Caco-2 (cell line): Measurements from ENCODE around the gene MICAL3. TPM values are rescaled to one million over a fixed set of nuclear protein-coding genes. Genes with fewer than 3 reads are reported as not detected.

Experiments
- BruUV-seq: library from RNA; stranded (reverse); fragments of 400-500 nt; replicated peaks from 2 replicates; lab custom pipeline; 2021; lab: Mats Ljungman, UMichigan
- CTCF ChIA-PET: fragments of 300-600 bp; sonication (Branson Sonifier 250); formaldehyde crosslinking; loops from one replicate; lab custom pipeline; 2022; ENCODE audit warnings: antibody characterized with exemption; lab: Charles Lee
- POLR2A ChIA-PET: fragments of 300-600 bp; sonication (Branson Sonifier 250); formaldehyde crosslinking; loops from one replicate; lab custom pipeline; 2022; ENCODE audit warnings: antibody characterized with exemption; lab: Charles Lee
- DNase-seq, 2 experiments: peaks; one replicate each; pipeline versions ENCODE4 v3.0.0 to v3.0.0-alpha.2; 2020 to 2022
- H3K27me3 ChIP-seq: replicated peaks from 2 replicates; pipeline ENCODE4 v1.6.0; 2011; ENCODE audit warnings: low read length; ENCODE audit not compliant: control insufficient read depth, insufficient read depth
- H3K36me3 ChIP-seq: 2 replicates; pipeline ENCODE4 v1.5.1; 2011; ENCODE audit warnings: low read length; ENCODE audit not compliant: control insufficient read depth, insufficient read depth
- H3K4me1 ChIP-seq: fragments of 250-450 bp; sonication (Bioruptor Pico); 2 replicates; pipeline ENCODE4 v1.5.1; 2020; ENCODE audit warnings: mild to moderate bottlenecking
- H3K4me3 ChIP-seq: 2 replicates; pipeline ENCODE4 v1.5.1; 2011; ENCODE audit warnings: low read depth, mild to moderate bottlenecking, control low read depth, low read length
- H3K9me3 ChIP-seq: fragments of 250-450 bp; sonication (Bioruptor Pico); 2 replicates; pipeline ENCODE4 v1.5.1; 2020; ENCODE audit warnings: mild to moderate bottlenecking, moderate library complexity
- H3K27ac Mint-ChIP-seq: one replicate; pipeline ENCODE4 v1.8.0; 2022; ENCODE audit warnings: mixed read lengths; ENCODE audit not compliant: unreplicated experiment
- H3K27me3 Mint-ChIP-seq: one replicate; pipeline ENCODE4 v1.8.0; 2022; ENCODE audit warnings: mixed read lengths; ENCODE audit not compliant: insufficient read depth, unreplicated experiment
- H3K36me3 Mint-ChIP-seq: one replicate; pipeline ENCODE4 v1.8.0; 2022; ENCODE audit warnings: mild to moderate bottlenecking, mixed read lengths; ENCODE audit not compliant: insufficient read depth, unreplicated experiment
- H3K4me1 Mint-ChIP-seq: one replicate; pipeline ENCODE4 v1.8.0; 2022; ENCODE audit warnings: low read depth, mixed read lengths; ENCODE audit not compliant: unreplicated experiment
- H3K4me3 Mint-ChIP-seq: one replicate; pipeline ENCODE4 v1.8.0; 2022; ENCODE audit warnings: mild to moderate bottlenecking, moderate library complexity, mixed read lengths; ENCODE audit not compliant: unreplicated experiment
- H3K9me3 Mint-ChIP-seq: one replicate; pipeline ENCODE4 v1.8.0; 2022; ENCODE audit warnings: mixed read lengths; ENCODE audit not compliant: unreplicated experiment
- CTCF ChIP-seq, 2 experiments: fragments of 200-600 bp in 1 of 2; IDR thresholded peaks; 1 replicate in 1 of 2; 2 replicates in 1 of 2; pipeline versions ENCODE4 v1.5.1 to v1.8.0; 2011 to 2022; ENCODE audit warnings: antibody characterized with exemption in 1 of 2, control low read depth in 1 of 2, inconsistent platforms in 1 of 2, low read depth in 1 of 2, low read length in 1 of 2, mild to moderate bottlenecking in 1 of 2, moderate library complexity in 1 of 2; ENCODE audit not compliant: insufficient read depth in 1 of 2, severe bottlenecking in 1 of 2, unreplicated experiment in 1 of 2
- intact Hi-C: fragments of 100-400 bp; cut with micrococcal nuclease; formaldehyde crosslinking; loops from one replicate; pipeline ENCODE4 v1.10.0; 2022; ENCODE audit not compliant: unreplicated experiment
- total RNA-seq: library from RNA; stranded (reverse); gene quantifications from 2 replicates; pipeline ENCODE4 v1.2.3, GENCODE V29; 2022

MICAL3 gene
- total RNA-seq, 1 experiment from 2014 or later: 65.6 TPM

GRCh38 chr22:17957204-17957603, 67.2 kb downstream of the MICAL3 start:
- no peaks in the 10 kb centered on the region for H3K27me3 Mint-ChIP-seq
- H3K4me1 ChIP-seq: peaks cover 15% of the 10 kb centered on the region
- H3K27ac Mint-ChIP-seq: no peak overlapping the region
- no peaks in the 10 kb centered on the region for H3K9me3 Mint-ChIP-seq
- no peak overlapping the region for H3K4me3 Mint-ChIP-seq
- H3K27me3 ChIP-seq: no peaks in the 10 kb centered on the region
- TF ChIP-seq CTCF (IDR thresholded peaks at IDR 0.05; ENCODE audit: insufficient read depth in 1 of 2, low read depth in 1 of 2, low read length in 1 of 2, severe bottlenecking in 1 of 2, unreplicated experiment in 1 of 2): no peak
- BruUV-seq: no TSS peak
- no peak for DNase-seq
- peaks cover 22% of the 10 kb centered on the region for H3K4me1 Mint-ChIP-seq
- H3K4me3 ChIP-seq: no peak overlapping the region
- intact Hi-C loops: no loop called here
- peaks cover 10% of the 10 kb centered on the region for H3K36me3 Mint-ChIP-seq
- 0 out of 2 replicates have a peak, but pooled peaks cover 1% of the 10 kb centered on the region for H3K36me3 ChIP-seq
- H3K9me3 ChIP-seq: no peaks in the 10 kb centered on the region
- POLR2A ChIA-PET: no interaction called here
- CTCF ChIA-PET: no interaction called here

- H3K4me3 ChIP-seq: no peak overlapping the region
- peaks cover 10% of the 10 kb centered on the region for H3K36me3 Mint-ChIP-seq
- no peaks in the 10 kb centered on the region for H3K9me3 Mint-ChIP-seq
- H3K9me3 ChIP-seq: no peaks in the 10 kb centered on the region
- intact Hi-C loops: no loop called here
- H3K4me1 ChIP-seq: peaks cover 15% of the 10 kb centered on the region
- no peaks in the 10 kb centered on the region for H3K27me3 ChIP-seq
- H3K4me1 Mint-ChIP-seq: peaks cover 24% of the 10 kb centered on the region
- H3K36me3 ChIP-seq: 0 out of 2 replicates have a peak, but pooled peaks cover under 1% of the 10 kb centered on the region
- no peak for TF ChIP-seq CTCF (IDR thresholded peaks at IDR 0.05; ENCODE audit: insufficient read depth in 1 of 2, low read depth in 1 of 2, low read length in 1 of 2, severe bottlenecking in 1 of 2, unreplicated experiment in 1 of 2)
- DNase-seq: no peak
- no peak overlapping the region for H3K4me3 Mint-ChIP-seq
- ChIA-PET CTCF (no interaction called here), POLR2A (no interaction called here)
- BruUV-seq: no TSS peak
- H3K27ac Mint-ChIP-seq: no peak overlapping the region
- no peaks in the 10 kb centered on the region for H3K27me3 Mint-ChIP-seq
These were observed 67.7 kb downstream of the MICAL3 start for GRCh38 chr22:17956630-17957029.

- H3K27ac Mint-ChIP-seq: peak overlapping the region; percentile 73
- CTCF ChIA-PET: interaction anchor here (0.6 to 1.2 kb wide), 2 partner anchors 57 to 69 kb away, joined by 3 read pairs; partner anchors contain the start of gene MICAL3
- no peak for DNase-seq
- H3K4me1 ChIP-seq: peaks cover 15% of the 10 kb centered on the region
- no peaks in the 10 kb centered on the region for H3K27me3 ChIP-seq
- H3K9me3 Mint-ChIP-seq: no peaks in the 10 kb centered on the region
- peaks cover 24% of the 10 kb centered on the region for H3K4me1 Mint-ChIP-seq
- no peak overlapping the region for H3K4me3 ChIP-seq
- no TSS peak for BruUV-seq
- no peak overlapping the region for H3K4me3 Mint-ChIP-seq
- POLR2A ChIA-PET: no interaction called here
- H3K36me3 ChIP-seq: no peaks in the 10 kb centered on the region
- intact Hi-C loops: no loop called here
- H3K36me3 Mint-ChIP-seq: peaks cover 10% of the 10 kb centered on the region
- H3K27me3 Mint-ChIP-seq: no peaks in the 10 kb centered on the region
- no peaks in the 10 kb centered on the region for H3K9me3 ChIP-seq
- TF ChIP-seq CTCF (IDR thresholded peaks at IDR 0.05; ENCODE audit: insufficient read depth in 1 of 2, low read depth in 1 of 2, low read length in 1 of 2, severe bottlenecking in 1 of 2, unreplicated experiment in 1 of 2): no peak
These were observed 68.6 kb downstream of the MICAL3 start for GRCh38 chr22:17955590-17956379.
